IMR-90 (cell line): Measurements from ENCODE around the gene OR52B2. TPM values are rescaled to one million over a fixed set of nuclear protein-coding genes. Genes with fewer than 3 reads are reported as not detected.

Experiments
- ATAC-seq: fragments of 200-7000 bp; cut with Tn5 transposase; 2 replicates; pipeline ENCODE4 v1.9.1; 2020; ENCODE audit warnings: low read depth, mild to moderate bottlenecking, moderate library complexity
- BruUV-seq: library from RNA; stranded (reverse); fragments of 400-500 nt; replicated peaks from 2 replicates; lab custom pipeline; 2021; lab: Mats Ljungman, UMichigan
- CTCF ChIA-PET: fragments of 300-600 bp; formaldehyde crosslinking; extraction: SDS; loops from one replicate; lab custom pipeline; 2021; ENCODE audit warnings: antibody characterized with exemption; lab: Yijun Ruan, JAX
- POLR2A ChIA-PET: fragments of 300-600 bp; sonication (Branson Sonifier 250); formaldehyde crosslinking; loops from one replicate; lab custom pipeline; 2022; ENCODE audit warnings: antibody characterized with exemption; ENCODE audit not compliant: unreplicated experiment; lab: Charles Lee
- DNase-seq: peaks from one replicate; pipeline ENCODE4 v3.0.0; 2013
- H2AFZ ChIP-seq: replicated peaks from 2 replicates; pipeline ENCODE3; 2013; ENCODE audit warnings: low read length, mild to moderate bottlenecking; ENCODE audit not compliant: poor library complexity
- H2AK5ac ChIP-seq: 2 replicates; pipeline ENCODE4 v1.6.1; 2013; ENCODE audit warnings: low read depth, low read length, inconsistent platforms
- H2AK9ac ChIP-seq: replicated peaks from 2 replicates; pipeline ENCODE3; 2013; ENCODE audit warnings: mild to moderate bottlenecking, low read depth, low read length, moderate library complexity; ENCODE audit not compliant: poor library complexity
- H2BK120ac ChIP-seq: 2 replicates; pipeline ENCODE4 v1.6.1; 2013; ENCODE audit warnings: low read depth, low read length, inconsistent platforms
- H2BK15ac ChIP-seq: 3 replicates; pipeline ENCODE4 v1.6.1; 2013; ENCODE audit warnings: low read depth, low read length, inconsistent platforms
- H2BK20ac ChIP-seq: 2 replicates; pipeline ENCODE4 v1.6.1; 2013; ENCODE audit warnings: low read depth, mild to moderate bottlenecking, inconsistent platforms, low read length, moderate library complexity
- H2BK5ac ChIP-seq: 2 replicates; pipeline ENCODE4 v1.6.1; 2013; ENCODE audit warnings: mild to moderate bottlenecking, low read depth, low read length, inconsistent platforms; ENCODE audit not compliant: poor library complexity, severe bottlenecking
- H3K14ac ChIP-seq: replicated peaks from 2 replicates; pipeline ENCODE4 v1.6.1; 2013; ENCODE audit warnings: low read depth, low read length, inconsistent platforms
- H3K18ac ChIP-seq: 2 replicates; pipeline ENCODE4 v1.6.1; 2013; ENCODE audit warnings: low read depth, low read length, control low read depth
- H3K23ac ChIP-seq: 2 replicates; pipeline ENCODE4 v1.6.1; 2013; ENCODE audit warnings: low read depth, low read length, inconsistent platforms
- H3K27ac ChIP-seq: 2 replicates; pipeline ENCODE4 v1.5.1; 2013; ENCODE audit warnings: mild to moderate bottlenecking, control low read depth, low read length; ENCODE audit not compliant: insufficient read depth
- H3K27me3 ChIP-seq: 2 replicates; pipeline ENCODE4 v1.6.1; 2013; ENCODE audit warnings: low read length; ENCODE audit not compliant: control insufficient read depth, insufficient read depth
- H3K36me3 ChIP-seq: 2 replicates; pipeline ENCODE4 v1.6.1; 2013; ENCODE audit warnings: low read length, mixed read lengths; ENCODE audit not compliant: control insufficient read depth, insufficient read depth
- H3K4ac ChIP-seq: 2 replicates; pipeline ENCODE4 v1.6.1; 2013; ENCODE audit warnings: low read depth, low read length, inconsistent platforms
- H3K4me1 ChIP-seq: 2 replicates; pipeline ENCODE4 v1.6.1; 2013; ENCODE audit warnings: low read length, mixed read lengths; ENCODE audit not compliant: control insufficient read depth, insufficient read depth
- H3K4me2 ChIP-seq: 2 replicates; pipeline ENCODE4 v1.6.1; 2013; ENCODE audit warnings: low read depth, mild to moderate bottlenecking, control low read depth, low read length, moderate library complexity
- H3K4me3 ChIP-seq: 2 replicates; pipeline ENCODE4 v1.5.1; 2013; ENCODE audit warnings: low read depth, mild to moderate bottlenecking, control low read depth, low read length, moderate library complexity; ENCODE audit not compliant: insufficient read depth
- H3K56ac ChIP-seq: 2 replicates; pipeline ENCODE4 v1.6.1; 2013; ENCODE audit warnings: low read length, inconsistent platforms; ENCODE audit not compliant: insufficient read depth; ENCODE audit errors: extremely low read depth
- H3K79me1 ChIP-seq, 2 experiments: 2 replicates each; pipeline ENCODE4 v1.6.1; 2013; ENCODE audit warnings: low read length in 2 of 2, inconsistent platforms in 1 of 2, low read depth in 1 of 2
- H3K9ac ChIP-seq: 2 replicates; pipeline ENCODE4 v1.6.1; 2013; ENCODE audit warnings: low read depth, low read length, control low read depth
- H3K9me1 ChIP-seq: 2 replicates; pipeline ENCODE4 v1.6.1; 2013; ENCODE audit warnings: low read length, inconsistent platforms; ENCODE audit not compliant: insufficient read depth
- H3K9me3 ChIP-seq: 2 replicates; pipeline ENCODE4 v1.6.1; 2013; ENCODE audit warnings: low read length; ENCODE audit not compliant: control insufficient read depth, insufficient read depth
- H4K20me1 ChIP-seq: 2 replicates; pipeline ENCODE4 v1.6.1; 2013; ENCODE audit warnings: low read length, inconsistent platforms; ENCODE audit not compliant: insufficient read depth
- H4K5ac ChIP-seq: 2 replicates; pipeline ENCODE4 v1.6.1; 2013; ENCODE audit warnings: mild to moderate bottlenecking, low read depth, low read length, control low read depth
- H4K8ac ChIP-seq, 2 experiments: 2 replicates each; pipeline ENCODE4 v1.6.1; 2013; ENCODE audit warnings: low read depth in 2 of 2, low read length in 2 of 2, control low read depth in 1 of 2, inconsistent platforms in 1 of 2
- H4K91ac ChIP-seq: 2 replicates; pipeline ENCODE4 v1.6.1; 2013; ENCODE audit warnings: low read depth, low read length, inconsistent platforms; ENCODE audit not compliant: insufficient read depth
- CHD1 ChIP-seq: IDR thresholded peaks from 2 replicates; pipeline ENCODE4 v1.6.1; 2012; ENCODE audit warnings: low read depth, low read length, improper control_type of control experiment
- CTCF ChIP-seq: conservative IDR thresholded peaks from 2 replicates; pipeline ENCODE4 v1.5.1; 2012; ENCODE audit warnings: mild to moderate bottlenecking, low read depth, low read length, improper control_type of control experiment
- FOS ChIP-seq: fragments of 150-350 bp; IDR thresholded peaks from 2 replicates; pipeline ENCODE4 v1.6.1; 2016; ENCODE audit warnings: low read depth, low read length
- MAZ ChIP-seq: IDR thresholded peaks from 2 replicates; pipeline ENCODE4 v1.6.1; 2012; ENCODE audit warnings: low read depth, mild to moderate bottlenecking, low read length, improper control_type of control experiment, moderate library complexity, borderline replicate concordance
- MXI1 ChIP-seq: IDR thresholded peaks from 2 replicates; pipeline ENCODE4 v1.6.1; 2012; ENCODE audit warnings: low read depth, mild to moderate bottlenecking, low read length, moderate library complexity, borderline replicate concordance
- POLR2A ChIP-seq: IDR thresholded peaks from 2 replicates; pipeline ENCODE4 v1.6.1; 2012; ENCODE audit warnings: mild to moderate bottlenecking, low read depth, low read length
- SMC3 ChIP-seq: fragments of 150-350 bp; IDR thresholded peaks from 2 replicates; pipeline ENCODE4 v1.6.1; 2016; ENCODE audit warnings: low read depth, mild to moderate bottlenecking, antibody characterized with exemption, low read length, moderate library complexity
- WGBS, 2 experiments: methylation state at CpG; one replicate each; pipeline versions ENCODE4 v1.1.5 to v1.1.7; 2013; ENCODE audit warnings: missing lambda C conversion rate in 2 of 2; ENCODE audit not compliant: insufficient read length in 1 of 2; ENCODE audit errors: extremely low coverage in 2 of 2; 5-methylcytosine and 5-hydroxymethylcytosine counted together
- dilution Hi-C: fragments of 300-500 bp; cut with HindIII; formaldehyde crosslinking; loops from one replicate; pipeline ENCODE4 v1.14.3; 2018; ENCODE audit warnings: low sequenced_read_pairs; ENCODE audit not compliant: unreplicated experiment
- in situ Hi-C: fragments of 300-500 bp; cut with MboI; formaldehyde crosslinking; loops from 3 replicates; pipeline ENCODE4 v1.14.3; 2019; ENCODE audit warnings: low sequenced_read_pairs, inconsistent platforms, mixed read lengths
- intact Hi-C: fragments of 100-400 bp; cut with micrococcal nuclease; formaldehyde crosslinking; loops from 2 replicates; pipeline ENCODE4 v1.10.0; 2022
- polyA plus RNA-seq, 3 experiments: library from polyadenylated mRNA; depleted of rRNA; stranded (reverse); fragments of >200 nt; gene quantifications; 2 replicates each; pipeline ENCODE4 v1.2.3, GENCODE V29; 2012; ENCODE audit warnings: low replicate concordance in 1 of 3
- total RNA-seq: library from RNA; depleted of rRNA; stranded (reverse); fragments of >200 nt; gene quantifications from 2 replicates; pipeline ENCODE4 v1.2.3, GENCODE V29; 2012

OR52B2 gene
- total and polyA plus RNA-seq, 2 of the 4 experiments (the other 2 are of a cell fraction): not detected

- H3K27me3 ChIP-seq: no peaks in the 10 kb centered on the region
- WGBS, 2 experiments: no CpG with 5 or more reads among the region's 1 CpG
- ATAC-seq (no peak), DNase-seq (no peak)
- dilution Hi-C loops: no loop called here
- no peak within 1 kb of the TSS for H3K14ac ChIP-seq
- no peaks in the 10 kb centered on the region for H3K79me1 ChIP-seq
- no peak within 1 kb of the TSS for H3K4me3 ChIP-seq
- no peak for TF ChIP-seq SMC3
- TF ChIP-seq POLR2A: no peak
- TF ChIP-seq MXI1: no peak
- no peak for TF ChIP-seq MAZ
- TF ChIP-seq CHD1: no peak
- no peak for TF ChIP-seq CTCF
- TF ChIP-seq FOS: no peak
- BruUV-seq: no TSS peak
- H2BK120ac ChIP-seq: no peak within 1 kb of the TSS
- H3K56ac ChIP-seq: no peak within 1 kb of the TSS
- no peaks in the 10 kb centered on the region for H3K9me1 ChIP-seq
- no peak within 1 kb of the TSS for H4K8ac ChIP-seq
- no peak within 1 kb of the TSS for H3K23ac ChIP-seq
- no peak within 1 kb of the TSS for H3K27ac ChIP-seq
- H2AFZ ChIP-seq: no peak within 1 kb of the TSS
- H3K4ac ChIP-seq: no peak within 1 kb of the TSS
- H3K9ac ChIP-seq: no peak within 1 kb of the TSS
- H4K20me1 ChIP-seq: no peaks in the 10 kb centered on the region
- H3K36me3 ChIP-seq: peaks cover 11% of the 10 kb centered on the region
- ChIA-PET CTCF (no interaction called here), POLR2A (no interaction called here)
- no peak within 1 kb of the TSS for H4K91ac ChIP-seq
- H3K4me2 ChIP-seq: no peak within 1 kb of the TSS
- H2BK5ac ChIP-seq: no peak within 1 kb of the TSS
- no peak within 1 kb of the TSS for H2AK9ac ChIP-seq
- no peaks in the 10 kb centered on the region for H3K9me3 ChIP-seq
- H2BK15ac ChIP-seq: no peak within 1 kb of the TSS
- no peak within 1 kb of the TSS for H3K18ac ChIP-seq
- H2BK20ac ChIP-seq: no peak within 1 kb of the TSS
- no peak within 1 kb of the TSS for H2AK5ac ChIP-seq
- H4K5ac ChIP-seq: no peak within 1 kb of the TSS
- in situ Hi-C loops: no loop called here
- peaks cover 4% of the 10 kb centered on the region; the same call in 1 of the 2 replicates for H3K4me1 ChIP-seq
- intact Hi-C loops: no loop called here
These were observed 35.2 kb upstream of the OR52B2 start, which contains the start of gene C11orf42 for GRCh38 chr11:6205366-6205765. TSS of gene C11orf42 (plus strand) at chr11:6205557. CDS start at chr11:6205616, 59 bp downstream.
